ENCODE results near the gene EME1. TPM values are rescaled to one million over a fixed set of nuclear protein-coding genes. Genes with fewer than 3 reads are reported as not detected.

The EME1 gene
- total and polyA plus RNA-seq, 2 of the 13 experiments (the other 11 are each of a cell fraction or from before 2014, with no cell fraction given): 20.7 to 24.6 TPM

GRCh38 chr17:50345432-50346312 lies 27.4 kb upstream of the EME1 start, which contains the start of gene XYLT2 (continued):
- TF ChIP-seq ZNF331 (CRISPR knock-in tag; IDR thresholded peaks at IDR 0.05) (no peak; the same call in 1 of the 2 replicates), NFE2L2 (IDR thresholded peaks at IDR 0.05; ENCODE audit: low read length) (no peak), NCOA2 (CRISPR knock-in tag; IDR thresholded peaks at IDR 0.05) (no peak), ZNF180 (CRISPR knock-in tag; IDR thresholded peaks at IDR 0.05; ENCODE audit: borderline replicate concordance, low read depth) (no peak), ZNF644 (CRISPR knock-in tag; IDR thresholded peaks at IDR 0.05; ENCODE audit: low read depth) (no peak), ZBTB4 (CRISPR knock-in tag; IDR thresholded peaks at IDR 0.05; ENCODE audit: borderline replicate concordance) (no peak), ZBTB2 (CRISPR knock-in tag; IDR thresholded peaks at IDR 0.05; ENCODE audit: low read depth) (no peak), ZSCAN31 (CRISPR knock-in tag; IDR thresholded peaks at IDR 0.05; ENCODE audit: low read depth) (no peak), KLF15 (CRISPR knock-in tag; IDR thresholded peaks at IDR 0.05; ENCODE audit: borderline replicate concordance) (no peak), ZMYM2 (CRISPR knock-in tag; IDR thresholded peaks at IDR 0.05) (no peak), KAT7 (CRISPR knock-in tag; IDR thresholded peaks at IDR 0.05; ENCODE audit: borderline replicate concordance) (no peak), ZNF710 (CRISPR knock-in tag; IDR thresholded peaks at IDR 0.05; ENCODE audit: borderline replicate concordance) (peak; percentile 48; the same call in 1 of the 2 replicates), ZZZ3 (CRISPR knock-in tag; IDR thresholded peaks at IDR 0.05; ENCODE audit: borderline replicate concordance) (no peak; the same call in 1 of the 2 replicates), ZNF432 (CRISPR knock-in tag; IDR thresholded peaks at IDR 0.05; ENCODE audit: borderline replicate concordance) (no peak), RFX3 (CRISPR knock-in tag; IDR thresholded peaks at IDR 0.05) (no peak), MXD1 (CRISPR knock-in tag; IDR thresholded peaks at IDR 0.05) (peak; percentile 92), RELA (CRISPR knock-in tag; IDR thresholded peaks at IDR 0.05) (no peak), PHF5A (CRISPR knock-in tag; IDR thresholded peaks at IDR 0.05; ENCODE audit: low read depth, unreplicated experiment) (no peak), TRAFD1 (CRISPR knock-in tag; IDR thresholded peaks at IDR 0.05; ENCODE audit: borderline replicate concordance) (0 out of 2 replicates have a peak, but pooled peaks have one; percentile 42), ZFP37 (CRISPR knock-in tag; IDR thresholded peaks at IDR 0.05; ENCODE audit: borderline replicate concordance) (peak; percentile 61; the same call in 1 of the 2 replicates)
